Endodermal cell (in vitro differentiated cells): ENCODE results near the gene GCN1. TPM values are rescaled to one million over a fixed set of nuclear protein-coding genes. Genes with fewer than 3 reads are reported as not detected.

Source experiments
- DNase-seq: peaks from one replicate; pipeline ENCODE4 v3.0.0-alpha.2; 2017
- H3K27ac ChIP-seq: 2 replicates; pipeline ENCODE4 v1.5.1; 2013; ENCODE audit warnings: mild to moderate bottlenecking, low read depth, low read length, moderate library complexity
- H3K27me3 ChIP-seq: 2 replicates; pipeline ENCODE4 v1.6.1; 2013; ENCODE audit warnings: mild to moderate bottlenecking, low read length, moderate library complexity; ENCODE audit not compliant: insufficient read depth, control insufficient read depth, poor library complexity, severe bottlenecking
- H3K36me3 ChIP-seq: 2 replicates; pipeline ENCODE4 v1.7.0; 2013; ENCODE audit warnings: mild to moderate bottlenecking, low read length, moderate library complexity; ENCODE audit not compliant: control insufficient read depth, insufficient read depth
- H3K4me1 ChIP-seq: one replicate; pipeline ENCODE4 v1.7.0; 2013; ENCODE audit warnings: low read length; ENCODE audit not compliant: control insufficient read depth, insufficient read depth
- H3K4me3 ChIP-seq: 2 replicates; pipeline ENCODE4 v1.5.1; 2013; ENCODE audit warnings: mild to moderate bottlenecking, low read length, moderate library complexity
- H3K9ac ChIP-seq: 2 replicates; pipeline ENCODE4 v1.6.1; 2013; ENCODE audit warnings: mild to moderate bottlenecking, low read length, moderate library complexity; ENCODE audit not compliant: poor library complexity, severe bottlenecking; ENCODE audit errors: extremely low read depth
- H3K9me3 ChIP-seq: 2 replicates; pipeline ENCODE4 v1.6.1; 2013; ENCODE audit warnings: mild to moderate bottlenecking, low read length, moderate library complexity; ENCODE audit not compliant: control insufficient read depth
- H3K27ac Mint-ChIP-seq: 2 replicates; pipeline ENCODE4 v1.8.0; 2020; ENCODE audit warnings: mixed read lengths
- H3K27me3 Mint-ChIP-seq: 2 replicates; pipeline ENCODE4 v1.8.0; 2021; ENCODE audit warnings: mild to moderate bottlenecking, mixed read lengths; ENCODE audit not compliant: insufficient read depth
- H3K36me3 Mint-ChIP-seq: 2 replicates; pipeline ENCODE4 v1.8.0; 2020; ENCODE audit warnings: low read depth, mixed read lengths
- H3K4me1 Mint-ChIP-seq: 2 replicates; pipeline ENCODE4 v1.8.0; 2020; ENCODE audit warnings: mixed read lengths
- H3K4me3 Mint-ChIP-seq: 2 replicates; pipeline ENCODE4 v1.8.0; 2020; ENCODE audit warnings: mild to moderate bottlenecking, moderate library complexity, mixed read lengths
- H3K9me3 Mint-ChIP-seq: 2 replicates; pipeline ENCODE4 v1.8.0; 2020; ENCODE audit warnings: mild to moderate bottlenecking, mixed read lengths
- WGBS, 2 experiments: methylation state at CpG; one replicate each; pipeline versions ENCODE4 v1.1.5 to v1.1.7; 2013; ENCODE audit warnings: missing lambda C conversion rate in 2 of 2, mixed read lengths in 1 of 2; ENCODE audit not compliant: insufficient coverage in 1 of 2, insufficient read length in 1 of 2; 5-methylcytosine and 5-hydroxymethylcytosine counted together
- total RNA-seq, 2 donors: library from RNA; stranded (reverse); fragmentation: NEBNext Ultra II Directional in 1 of 2; extraction: Animal tissue kit (Norgen Biotek cat#: 25700) in 1 of 2; gene quantifications; 2 replicates in 1 of 2; 3 replicates in 1 of 2; pipeline ENCODE4 v1.2.1, GENCODE V29; 2021
- TF ChIP-seq, protein P1 (sequence below): fragments of 200-600 bp; sonication (generic); conservative IDR thresholded peaks from 2 replicates; pipeline ENCODE4 v1.5.0; 2021; ENCODE audit warnings: antibody characterized with exemption, mild to moderate bottlenecking

Gene GCN1
- total RNA-seq, 2 donors from 2014 or later = 133 to 143 TPM

DNA sequence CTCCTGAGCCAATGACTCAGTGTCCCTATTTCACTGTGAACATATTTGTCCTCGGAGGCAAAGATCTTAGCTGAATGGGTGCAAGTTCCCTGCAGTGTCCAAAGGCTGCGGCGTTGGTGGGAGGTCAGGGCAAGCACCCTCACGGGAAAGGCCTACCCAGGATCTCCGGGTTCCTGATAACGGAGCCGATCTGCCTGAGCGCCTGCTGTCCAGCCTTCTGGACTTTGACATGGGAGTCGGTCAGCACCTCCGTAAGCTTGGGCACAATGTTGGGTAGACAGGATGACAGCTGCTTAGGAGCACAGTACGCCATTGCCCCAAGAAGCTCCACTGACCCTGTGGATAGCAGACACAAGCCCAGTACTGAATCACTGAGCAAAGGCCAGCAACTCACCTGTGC is 46.5 kb downstream of the GCN1 start:
- WGBS, 2 experiments = 95 to 96% methylated on average over 11 of the region's 11 CpGs
- Histone ChIP-seq H3K9ac (no peak overlapping the region), H3K4me3 (no peak overlapping the region), H3K9me3 (no peaks in the 10 kb centered on the region), H3K4me1 (no peaks in the 10 kb centered on the region), H3K36me3 (peaks cover 87% of the 10 kb centered on the region), H3K27ac (no peak overlapping the region), H3K27me3 (no peaks in the 10 kb centered on the region)
- Mint-ChIP-seq H3K27me3 (no peaks in the 10 kb centered on the region), H3K27ac (peak overlapping the region; percentile 61), H3K36me3 (peaks cover 76% of the 10 kb centered on the region), H3K9me3 (no peaks in the 10 kb centered on the region), H3K4me3 (no peak overlapping the region), H3K4me1 (no peaks in the 10 kb centered on the region)
- TF ChIP-seq, protein P1, sequence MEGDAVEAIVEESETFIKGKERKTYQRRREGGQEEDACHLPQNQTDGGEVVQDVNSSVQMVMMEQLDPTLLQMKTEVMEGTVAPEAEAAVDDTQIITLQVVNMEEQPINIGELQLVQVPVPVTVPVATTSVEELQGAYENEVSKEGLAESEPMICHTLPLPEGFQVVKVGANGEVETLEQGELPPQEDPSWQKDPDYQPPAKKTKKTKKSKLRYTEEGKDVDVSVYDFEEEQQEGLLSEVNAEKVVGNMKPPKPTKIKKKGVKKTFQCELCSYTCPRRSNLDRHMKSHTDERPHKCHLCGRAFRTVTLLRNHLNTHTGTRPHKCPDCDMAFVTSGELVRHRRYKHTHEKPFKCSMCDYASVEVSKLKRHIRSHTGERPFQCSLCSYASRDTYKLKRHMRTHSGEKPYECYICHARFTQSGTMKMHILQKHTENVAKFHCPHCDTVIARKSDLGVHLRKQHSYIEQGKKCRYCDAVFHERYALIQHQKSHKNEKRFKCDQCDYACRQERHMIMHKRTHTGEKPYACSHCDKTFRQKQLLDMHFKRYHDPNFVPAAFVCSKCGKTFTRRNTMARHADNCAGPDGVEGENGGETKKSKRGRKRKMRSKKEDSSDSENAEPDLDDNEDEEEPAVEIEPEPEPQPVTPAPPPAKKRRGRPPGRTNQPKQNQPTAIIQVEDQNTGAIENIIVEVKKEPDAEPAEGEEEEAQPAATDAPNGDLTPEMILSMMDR = no peak
- DNase-seq = no peak

DNA sequence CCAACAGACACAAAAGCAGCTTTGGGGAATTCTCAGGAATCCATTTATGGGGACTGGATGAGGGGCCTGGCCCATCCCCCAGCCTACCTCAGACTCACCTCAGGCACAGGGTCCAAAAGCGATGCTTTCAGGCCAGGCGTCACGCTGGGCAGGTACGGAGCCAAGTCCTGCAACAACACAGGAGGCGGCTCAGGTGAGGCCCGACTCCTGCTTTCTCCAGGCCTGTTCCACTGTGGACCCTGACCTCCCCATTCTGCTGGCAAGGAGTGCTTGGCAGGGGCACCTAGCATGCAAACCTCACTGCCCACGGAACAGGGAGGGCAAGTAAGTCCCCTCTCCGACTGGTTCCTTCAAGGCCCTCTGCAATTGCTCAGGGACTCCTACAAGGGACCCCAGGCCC is 49.4 kb downstream of the GCN1 start:
- H3K9me3 ChIP-seq = no peaks in the 10 kb centered on the region
- no peaks in the 10 kb centered on the region for H3K27me3 Mint-ChIP-seq
- H3K9ac ChIP-seq = no peak overlapping the region
- H3K4me3 Mint-ChIP-seq = no peak overlapping the region
- H3K36me3 ChIP-seq = peaks cover 96% of the 10 kb centered on the region
- H3K4me3 ChIP-seq = no peak overlapping the region
- no peak for DNase-seq
- no peaks in the 10 kb centered on the region for H3K9me3 Mint-ChIP-seq
- H3K27ac ChIP-seq = no peak overlapping the region
- H3K4me1 Mint-ChIP-seq = no peaks in the 10 kb centered on the region
- no peaks in the 10 kb centered on the region for H3K4me1 ChIP-seq
- H3K36me3 Mint-ChIP-seq = peaks cover 84% of the 10 kb centered on the region
- TF ChIP-seq, protein P1 = no peak
- WGBS, 2 experiments = 92 to 96% methylated on average over 8 of the region's 8 CpGs
- no peak overlapping the region for H3K27ac Mint-ChIP-seq
- H3K27me3 ChIP-seq = no peaks in the 10 kb centered on the region

DNA sequence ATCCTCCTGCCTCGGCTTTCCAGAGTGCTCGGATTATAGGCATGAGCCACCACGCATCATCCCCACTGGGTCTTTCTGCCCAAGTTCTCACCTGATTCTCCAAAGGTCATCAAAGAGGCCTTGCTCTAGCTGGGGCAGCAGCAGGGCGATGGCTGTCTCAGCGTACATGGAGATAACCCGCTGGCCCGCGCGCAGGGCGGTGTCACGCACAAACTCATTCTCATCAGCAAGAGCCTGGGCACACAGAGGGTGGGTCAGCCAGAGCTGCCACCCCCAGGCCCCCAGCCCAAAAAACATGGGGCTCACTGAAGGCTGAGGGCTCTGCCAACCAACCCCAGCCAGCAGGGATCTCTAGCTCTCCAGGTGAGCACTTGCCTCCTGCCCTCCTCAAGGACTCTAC is 50.3 kb downstream of the GCN1 start:
- Histone ChIP-seq H3K4me1 (no peaks in the 10 kb centered on the region), H3K9me3 (no peaks in the 10 kb centered on the region), H3K27me3 (no peaks in the 10 kb centered on the region), H3K27ac (no peak overlapping the region), H3K9ac (no peak overlapping the region), H3K4me3 (no peak overlapping the region), H3K36me3 (peaks cover 96% of the 10 kb centered on the region)
- Mint-ChIP-seq H3K27me3 (no peaks in the 10 kb centered on the region), H3K27ac (no peak overlapping the region), H3K4me1 (no peaks in the 10 kb centered on the region), H3K9me3 (no peaks in the 10 kb centered on the region), H3K36me3 (peaks cover 85% of the 10 kb centered on the region), H3K4me3 (no peak overlapping the region)
- TF ChIP-seq, protein P1 = no peak
- 98 to 99% methylated on average over 11 of the region's 11 CpGs for WGBS, 2 experiments
- DNase-seq = no peak
